Measurements from ENCODE around the gene RC3H1.
"Not testable (repeated sequence)": the region's sequence is repeated elsewhere in the genome, so short reads cannot be mapped to it uniquely, and the experiment has no call there.

RC3H1 gene

GRCh38 chr1:174022080-174022975 is at the start of gene RC3H1:
Gene RC3H1 (minus strand): TSS chr1:174022357. CDS start chr1:173992985, 29,372 bp downstream.
- DNase-seq: peak; percentile 90

- no peak for DNase-seq
Observed at GRCh38 chr1:174070614-174071013, 48.5 kb upstream of the RC3H1 start.

- no peak for DNase-seq
Observed at GRCh38 chr1:174068000-174068399, 45.8 kb upstream of the RC3H1 start.

GRCh38 chr1:174060090-174060489 is 37.9 kb upstream of the RC3H1 start:
- no peak for DNase-seq

GRCh38 chr1:174058624-174059023 is 36.5 kb upstream of the RC3H1 start:
- DNase-seq: no peak

GRCh38 chr1:174056609-174057008 is 34.5 kb upstream of the RC3H1 start:
- not testable (repeated sequence) for DNase-seq

GRCh38 chr1:174055797-174056196 is 33.6 kb upstream of the RC3H1 start:
- DNase-seq: not testable (repeated sequence)

- no peak for DNase-seq
Observed at GRCh38 chr1:174053826-174054225, 31.7 kb upstream of the RC3H1 start.

- DNase-seq: no peak
Observed at GRCh38 chr1:174052621-174053020, 30.5 kb upstream of the RC3H1 start.

GRCh38 chr1:174051956-174052355 is 29.8 kb upstream of the RC3H1 start:
- no peak for DNase-seq

- no peak for DNase-seq
Observed at GRCh38 chr1:174049514-174049913, 27.4 kb upstream of the RC3H1 start.

GRCh38 chr1:174044418-174045222 is 22.5 kb upstream of the RC3H1 start:
- DNase-seq: no peak

GRCh38 chr1:174042509-174042908 is 20.4 kb upstream of the RC3H1 start:
- not testable (repeated sequence) for DNase-seq

- no peak for DNase-seq
Observed at GRCh38 chr1:174041369-174041768, 19.2 kb upstream of the RC3H1 start.

- DNase-seq: no peak
Observed at GRCh38 chr1:174040387-174040786, 18.2 kb upstream of the RC3H1 start.

- no peak for DNase-seq
Observed at GRCh38 chr1:174039027-174039426, 16.9 kb upstream of the RC3H1 start.

- no peak for DNase-seq
Observed at GRCh38 chr1:174036798-174037197, 14.6 kb upstream of the RC3H1 start.

GRCh38 chr1:174036204-174036603 is 14.0 kb upstream of the RC3H1 start:
- no peak for DNase-seq

GRCh38 chr1:174032671-174033222 is 10.6 kb upstream of the RC3H1 start:
- no peak for DNase-seq

GRCh38 chr1:174031099-174031498 is 8.9 kb upstream of the RC3H1 start:
- DNase-seq: no peak

- no peak for DNase-seq
Observed at GRCh38 chr1:174028495-174028894, 6.3 kb upstream of the RC3H1 start.

- DNase-seq: peak; percentile 24
Observed at GRCh38 chr1:174023440-174023839, 1.3 kb upstream of the RC3H1 start.

GRCh38 chr1:174022976-174023277 is 770 bp upstream of the RC3H1 start:
- DNase-seq: no peak

- DNase-seq: peak; percentile 13
Observed at GRCh38 chr1:174021591-174022079, 522 bp downstream of the RC3H1 start.
